IMR-90 (cell line): ENCODE measurements around the gene IFIT5. TPM values are rescaled to one million over a fixed set of nuclear protein-coding genes. Genes with fewer than 3 reads are reported as not detected.

Experiments
- ATAC-seq: fragments of 200-7000 bp; cut with Tn5 transposase; 2 replicates; pipeline ENCODE4 v1.9.1; 2020; ENCODE audit warnings: low read depth, mild to moderate bottlenecking, moderate library complexity
- BruUV-seq: library from RNA; stranded (reverse); fragments of 400-500 nt; replicated peaks from 2 replicates; lab custom pipeline; 2021; lab: Mats Ljungman, UMichigan
- CTCF ChIA-PET: fragments of 300-600 bp; formaldehyde crosslinking; extraction: SDS; loops from one replicate; lab custom pipeline; 2021; ENCODE audit warnings: antibody characterized with exemption; lab: Yijun Ruan, JAX
- POLR2A ChIA-PET: fragments of 300-600 bp; sonication (Branson Sonifier 250); formaldehyde crosslinking; loops from one replicate; lab custom pipeline; 2022; ENCODE audit warnings: antibody characterized with exemption; ENCODE audit not compliant: unreplicated experiment; lab: Charles Lee
- DNase-seq: peaks from one replicate; pipeline ENCODE4 v3.0.0; 2013
- H2AFZ ChIP-seq: replicated peaks from 2 replicates; pipeline ENCODE3; 2013; ENCODE audit warnings: low read length, mild to moderate bottlenecking; ENCODE audit not compliant: poor library complexity
- H2AK5ac ChIP-seq: 2 replicates; pipeline ENCODE4 v1.6.1; 2013; ENCODE audit warnings: low read depth, low read length, inconsistent platforms
- H2AK9ac ChIP-seq: replicated peaks from 2 replicates; pipeline ENCODE3; 2013; ENCODE audit warnings: mild to moderate bottlenecking, low read depth, low read length, moderate library complexity; ENCODE audit not compliant: poor library complexity
- H2BK120ac ChIP-seq: 2 replicates; pipeline ENCODE4 v1.6.1; 2013; ENCODE audit warnings: low read depth, low read length, inconsistent platforms
- H2BK15ac ChIP-seq: 3 replicates; pipeline ENCODE4 v1.6.1; 2013; ENCODE audit warnings: low read depth, low read length, inconsistent platforms
- H2BK20ac ChIP-seq: 2 replicates; pipeline ENCODE4 v1.6.1; 2013; ENCODE audit warnings: low read depth, mild to moderate bottlenecking, inconsistent platforms, low read length, moderate library complexity
- H2BK5ac ChIP-seq: 2 replicates; pipeline ENCODE4 v1.6.1; 2013; ENCODE audit warnings: mild to moderate bottlenecking, low read depth, low read length, inconsistent platforms; ENCODE audit not compliant: poor library complexity, severe bottlenecking
- H3K14ac ChIP-seq: replicated peaks from 2 replicates; pipeline ENCODE4 v1.6.1; 2013; ENCODE audit warnings: low read depth, low read length, inconsistent platforms
- H3K18ac ChIP-seq: 2 replicates; pipeline ENCODE4 v1.6.1; 2013; ENCODE audit warnings: low read depth, low read length, control low read depth
- H3K23ac ChIP-seq: 2 replicates; pipeline ENCODE4 v1.6.1; 2013; ENCODE audit warnings: low read depth, low read length, inconsistent platforms
- H3K27ac ChIP-seq: 2 replicates; pipeline ENCODE4 v1.5.1; 2013; ENCODE audit warnings: mild to moderate bottlenecking, control low read depth, low read length; ENCODE audit not compliant: insufficient read depth
- H3K27me3 ChIP-seq: 2 replicates; pipeline ENCODE4 v1.6.1; 2013; ENCODE audit warnings: low read length; ENCODE audit not compliant: control insufficient read depth, insufficient read depth
- H3K36me3 ChIP-seq: 2 replicates; pipeline ENCODE4 v1.6.1; 2013; ENCODE audit warnings: low read length, mixed read lengths; ENCODE audit not compliant: control insufficient read depth, insufficient read depth
- H3K4ac ChIP-seq: 2 replicates; pipeline ENCODE4 v1.6.1; 2013; ENCODE audit warnings: low read depth, low read length, inconsistent platforms
- H3K4me1 ChIP-seq: 2 replicates; pipeline ENCODE4 v1.6.1; 2013; ENCODE audit warnings: low read length, mixed read lengths; ENCODE audit not compliant: control insufficient read depth, insufficient read depth
- H3K4me2 ChIP-seq: 2 replicates; pipeline ENCODE4 v1.6.1; 2013; ENCODE audit warnings: low read depth, mild to moderate bottlenecking, control low read depth, low read length, moderate library complexity
- H3K4me3 ChIP-seq: 2 replicates; pipeline ENCODE4 v1.5.1; 2013; ENCODE audit warnings: low read depth, mild to moderate bottlenecking, control low read depth, low read length, moderate library complexity; ENCODE audit not compliant: insufficient read depth
- H3K56ac ChIP-seq: 2 replicates; pipeline ENCODE4 v1.6.1; 2013; ENCODE audit warnings: low read length, inconsistent platforms; ENCODE audit not compliant: insufficient read depth; ENCODE audit errors: extremely low read depth
- H3K79me1 ChIP-seq, 2 experiments: 2 replicates each; pipeline ENCODE4 v1.6.1; 2013; ENCODE audit warnings: low read length in 2 of 2, inconsistent platforms in 1 of 2, low read depth in 1 of 2
- H3K9ac ChIP-seq: 2 replicates; pipeline ENCODE4 v1.6.1; 2013; ENCODE audit warnings: low read depth, low read length, control low read depth
- H3K9me1 ChIP-seq: 2 replicates; pipeline ENCODE4 v1.6.1; 2013; ENCODE audit warnings: low read length, inconsistent platforms; ENCODE audit not compliant: insufficient read depth
- H3K9me3 ChIP-seq: 2 replicates; pipeline ENCODE4 v1.6.1; 2013; ENCODE audit warnings: low read length; ENCODE audit not compliant: control insufficient read depth, insufficient read depth
- H4K20me1 ChIP-seq: 2 replicates; pipeline ENCODE4 v1.6.1; 2013; ENCODE audit warnings: low read length, inconsistent platforms; ENCODE audit not compliant: insufficient read depth
- H4K5ac ChIP-seq: 2 replicates; pipeline ENCODE4 v1.6.1; 2013; ENCODE audit warnings: mild to moderate bottlenecking, low read depth, low read length, control low read depth
- H4K8ac ChIP-seq, 2 experiments: 2 replicates each; pipeline ENCODE4 v1.6.1; 2013; ENCODE audit warnings: low read depth in 2 of 2, low read length in 2 of 2, control low read depth in 1 of 2, inconsistent platforms in 1 of 2
- H4K91ac ChIP-seq: 2 replicates; pipeline ENCODE4 v1.6.1; 2013; ENCODE audit warnings: low read depth, low read length, inconsistent platforms; ENCODE audit not compliant: insufficient read depth
- BHLHE40 ChIP-seq: fragments of 150-350 bp; IDR thresholded peaks from 2 replicates; pipeline ENCODE4 v1.6.1; 2016; ENCODE audit warnings: mild to moderate bottlenecking, low read depth, low read length
- CEBPB ChIP-seq: IDR thresholded peaks from 2 replicates; pipeline ENCODE4 v1.6.1; 2012; ENCODE audit warnings: low read depth, low read length, improper control_type of control experiment
- CHD1 ChIP-seq: IDR thresholded peaks from 2 replicates; pipeline ENCODE4 v1.6.1; 2012; ENCODE audit warnings: low read depth, low read length, improper control_type of control experiment
- FOS ChIP-seq: fragments of 150-350 bp; IDR thresholded peaks from 2 replicates; pipeline ENCODE4 v1.6.1; 2016; ENCODE audit warnings: low read depth, low read length
- MAFK ChIP-seq: IDR thresholded peaks from 2 replicates; pipeline ENCODE4 v1.6.1; 2012; ENCODE audit warnings: low read depth, low read length, improper control_type of control experiment
- MAZ ChIP-seq: IDR thresholded peaks from 2 replicates; pipeline ENCODE4 v1.6.1; 2012; ENCODE audit warnings: low read depth, mild to moderate bottlenecking, low read length, improper control_type of control experiment, moderate library complexity, borderline replicate concordance
- MXI1 ChIP-seq: IDR thresholded peaks from 2 replicates; pipeline ENCODE4 v1.6.1; 2012; ENCODE audit warnings: low read depth, mild to moderate bottlenecking, low read length, moderate library complexity, borderline replicate concordance
- NFE2L2 ChIP-seq: fragments of 150-350 bp; IDR thresholded peaks from 2 replicates; pipeline ENCODE4 v1.6.1; 2016; ENCODE audit warnings: low read depth, mild to moderate bottlenecking, low read length
- POLR2A ChIP-seq: IDR thresholded peaks from 2 replicates; pipeline ENCODE4 v1.6.1; 2012; ENCODE audit warnings: mild to moderate bottlenecking, low read depth, low read length
- RAD21 ChIP-seq: IDR thresholded peaks from 2 replicates; pipeline ENCODE4 v1.6.1; 2012; ENCODE audit warnings: low read length, improper control_type of control experiment
- RCOR1 ChIP-seq: IDR thresholded peaks from 2 replicates; pipeline ENCODE4 v1.6.1; 2012; ENCODE audit warnings: mild to moderate bottlenecking, low read length, improper control_type of control experiment; ENCODE audit not compliant: insufficient replicate concordance
- RFX5 ChIP-seq: IDR thresholded peaks from 2 replicates; pipeline ENCODE4 v1.8.0; 2012; ENCODE audit warnings: low read depth, mild to moderate bottlenecking, low read length, moderate library complexity
- SMC3 ChIP-seq: fragments of 150-350 bp; IDR thresholded peaks from 2 replicates; pipeline ENCODE4 v1.6.1; 2016; ENCODE audit warnings: low read depth, mild to moderate bottlenecking, antibody characterized with exemption, low read length, moderate library complexity
- WGBS, 2 experiments: methylation state at CpG; one replicate each; pipeline versions ENCODE4 v1.1.5 to v1.1.7; 2013; ENCODE audit warnings: missing lambda C conversion rate in 2 of 2; ENCODE audit not compliant: insufficient read length in 1 of 2; ENCODE audit errors: extremely low coverage in 2 of 2; 5-methylcytosine and 5-hydroxymethylcytosine counted together
- dilution Hi-C: fragments of 300-500 bp; cut with HindIII; formaldehyde crosslinking; loops from one replicate; pipeline ENCODE4 v1.14.3; 2018; ENCODE audit warnings: low sequenced_read_pairs; ENCODE audit not compliant: unreplicated experiment
- in situ Hi-C: fragments of 300-500 bp; cut with MboI; formaldehyde crosslinking; loops from 3 replicates; pipeline ENCODE4 v1.14.3; 2019; ENCODE audit warnings: low sequenced_read_pairs, inconsistent platforms, mixed read lengths
- intact Hi-C: fragments of 100-400 bp; cut with micrococcal nuclease; formaldehyde crosslinking; loops from 2 replicates; pipeline ENCODE4 v1.10.0; 2022
- polyA plus RNA-seq, 3 experiments: library from polyadenylated mRNA; depleted of rRNA; stranded (reverse); fragments of >200 nt; gene quantifications; 2 replicates each; pipeline ENCODE4 v1.2.3, GENCODE V29; 2012; ENCODE audit warnings: low replicate concordance in 1 of 3
- total RNA-seq: library from RNA; depleted of rRNA; stranded (reverse); fragments of >200 nt; gene quantifications from 2 replicates; pipeline ENCODE4 v1.2.3, GENCODE V29; 2012
- TF ChIP-seq, protein P1 (sequence below): conservative IDR thresholded peaks from 2 replicates; pipeline ENCODE4 v1.5.1; 2012; ENCODE audit warnings: mild to moderate bottlenecking, low read depth, low read length, improper control_type of control experiment
- TF ChIP-seq, protein P2 (sequence below): fragments of 150-350 bp; IDR thresholded peaks from 2 replicates; pipeline ENCODE4 v1.6.1; 2016; ENCODE audit warnings: low read depth, mild to moderate bottlenecking, low read length, moderate library complexity, borderline replicate concordance
- TF ChIP-seq, protein P3 (sequence below): fragments of 150-350 bp; IDR thresholded peaks from 2 replicates; pipeline ENCODE4 v1.6.1; 2017; ENCODE audit warnings: mild to moderate bottlenecking, antibody characterized with exemption, low read length, low read depth

The IFIT5 gene
- total and polyA plus RNA-seq, 2 of the 4 experiments (the other 2 are of a cell fraction), result 5.2 to 18.1 TPM

DNA sequence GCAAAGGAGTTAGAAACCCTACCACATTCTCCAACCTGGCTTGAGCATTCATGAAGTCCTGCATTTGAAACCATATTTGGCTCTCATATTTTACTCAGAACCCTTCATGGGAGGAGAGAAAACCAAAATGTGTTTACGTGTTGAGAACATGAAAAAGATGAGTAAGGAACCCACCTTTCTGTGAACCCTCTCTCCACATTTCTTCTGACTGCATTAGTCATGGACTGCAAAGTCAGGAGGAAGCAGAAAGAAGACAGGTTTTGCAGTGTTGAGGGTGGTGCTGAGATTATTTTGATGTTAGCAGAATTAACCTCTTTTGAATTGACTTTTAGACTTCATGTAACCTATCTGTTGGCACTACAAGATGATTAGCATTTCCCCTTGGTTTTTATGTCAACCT, 31.6 kb upstream of the IFIT5 start:
- Histone ChIP-seq H3K27me3 (no peaks in the 10 kb centered on the region; the same call in 1 of the 2 replicates), H3K9me1 (no peaks in the 10 kb centered on the region)
- no CpG with 5 or more reads among the region's 1 CpG for WGBS, 2 experiments

More for the DNA sequence above, 31.6 kb upstream of the IFIT5 start:
- Histone ChIP-seq H4K20me1 (no peaks in the 10 kb centered on the region), H3K27ac (no peak overlapping the region), H2BK20ac (no peak overlapping the region), H2BK120ac (no peak overlapping the region), H3K4me1 (no peaks in the 10 kb centered on the region), H3K14ac (no peak overlapping the region), H2AK5ac (no peak overlapping the region), H2AK9ac (no peak overlapping the region), H3K4me2 (no peak overlapping the region), H3K9me3 (no peaks in the 10 kb centered on the region), H2BK5ac (no peak overlapping the region), H3K79me1 (no peaks in the 10 kb centered on the region), H4K91ac (no peak overlapping the region), H3K56ac (no peak overlapping the region), H3K4me3 (no peak overlapping the region), H4K5ac (no peak overlapping the region), H4K8ac (no peak overlapping the region), H2BK15ac (no peak overlapping the region), H3K9ac (no peak overlapping the region), H3K4ac (no peak overlapping the region), H3K18ac (no peak overlapping the region), H2AFZ (no peak overlapping the region), H3K23ac (no peak overlapping the region), H3K36me3 (no peaks in the 10 kb centered on the region)
- in situ Hi-C loops (loop anchor here (10.0 kb wide), 1 partner anchor 358 kb away; no protein-coding TSS in a partner anchor), intact Hi-C loops (no loop called here), dilution Hi-C loops (no loop called here)
- ChIA-PET POLR2A (no interaction called here), CTCF (no interaction called here)
- TF ChIP-seq, protein P1, sequence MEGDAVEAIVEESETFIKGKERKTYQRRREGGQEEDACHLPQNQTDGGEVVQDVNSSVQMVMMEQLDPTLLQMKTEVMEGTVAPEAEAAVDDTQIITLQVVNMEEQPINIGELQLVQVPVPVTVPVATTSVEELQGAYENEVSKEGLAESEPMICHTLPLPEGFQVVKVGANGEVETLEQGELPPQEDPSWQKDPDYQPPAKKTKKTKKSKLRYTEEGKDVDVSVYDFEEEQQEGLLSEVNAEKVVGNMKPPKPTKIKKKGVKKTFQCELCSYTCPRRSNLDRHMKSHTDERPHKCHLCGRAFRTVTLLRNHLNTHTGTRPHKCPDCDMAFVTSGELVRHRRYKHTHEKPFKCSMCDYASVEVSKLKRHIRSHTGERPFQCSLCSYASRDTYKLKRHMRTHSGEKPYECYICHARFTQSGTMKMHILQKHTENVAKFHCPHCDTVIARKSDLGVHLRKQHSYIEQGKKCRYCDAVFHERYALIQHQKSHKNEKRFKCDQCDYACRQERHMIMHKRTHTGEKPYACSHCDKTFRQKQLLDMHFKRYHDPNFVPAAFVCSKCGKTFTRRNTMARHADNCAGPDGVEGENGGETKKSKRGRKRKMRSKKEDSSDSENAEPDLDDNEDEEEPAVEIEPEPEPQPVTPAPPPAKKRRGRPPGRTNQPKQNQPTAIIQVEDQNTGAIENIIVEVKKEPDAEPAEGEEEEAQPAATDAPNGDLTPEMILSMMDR, result no peak
- no peak for TF ChIP-seq MAFK
- no peak for TF ChIP-seq POLR2A
- TF ChIP-seq CEBPB, result no peak
- TF ChIP-seq RCOR1, result no peak
- TF ChIP-seq CHD1, result no peak
- TF ChIP-seq MXI1, result no peak
- no peak for TF ChIP-seq FOS
- no peak for TF ChIP-seq RFX5
- no peak for TF ChIP-seq BHLHE40
- no peak for TF ChIP-seq SMC3
- TF ChIP-seq, protein P2, sequence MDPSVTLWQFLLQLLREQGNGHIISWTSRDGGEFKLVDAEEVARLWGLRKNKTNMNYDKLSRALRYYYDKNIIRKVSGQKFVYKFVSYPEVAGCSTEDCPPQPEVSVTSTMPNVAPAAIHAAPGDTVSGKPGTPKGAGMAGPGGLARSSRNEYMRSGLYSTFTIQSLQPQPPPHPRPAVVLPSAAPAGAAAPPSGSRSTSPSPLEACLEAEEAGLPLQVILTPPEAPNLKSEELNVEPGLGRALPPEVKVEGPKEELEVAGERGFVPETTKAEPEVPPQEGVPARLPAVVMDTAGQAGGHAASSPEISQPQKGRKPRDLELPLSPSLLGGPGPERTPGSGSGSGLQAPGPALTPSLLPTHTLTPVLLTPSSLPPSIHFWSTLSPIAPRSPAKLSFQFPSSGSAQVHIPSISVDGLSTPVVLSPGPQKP, result no peak
- TF ChIP-seq NFE2L2, result no peak
- no peak for TF ChIP-seq RAD21
- TF ChIP-seq, protein P3, sequence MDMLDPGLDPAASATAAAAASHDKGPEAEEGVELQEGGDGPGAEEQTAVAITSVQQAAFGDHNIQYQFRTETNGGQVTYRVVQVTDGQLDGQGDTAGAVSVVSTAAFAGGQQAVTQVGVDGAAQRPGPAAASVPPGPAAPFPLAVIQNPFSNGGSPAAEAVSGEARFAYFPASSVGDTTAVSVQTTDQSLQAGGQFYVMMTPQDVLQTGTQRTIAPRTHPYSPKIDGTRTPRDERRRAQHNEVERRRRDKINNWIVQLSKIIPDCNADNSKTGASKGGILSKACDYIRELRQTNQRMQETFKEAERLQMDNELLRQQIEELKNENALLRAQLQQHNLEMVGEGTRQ, result no peak
- TF ChIP-seq MAZ, result no peak
- DNase-seq, result peak; percentile 18
- BruUV-seq, result no TSS peak
- ATAC-seq, result no peak
